ENCODE measurements around the gene GFER.

The GFER gene

DNA sequence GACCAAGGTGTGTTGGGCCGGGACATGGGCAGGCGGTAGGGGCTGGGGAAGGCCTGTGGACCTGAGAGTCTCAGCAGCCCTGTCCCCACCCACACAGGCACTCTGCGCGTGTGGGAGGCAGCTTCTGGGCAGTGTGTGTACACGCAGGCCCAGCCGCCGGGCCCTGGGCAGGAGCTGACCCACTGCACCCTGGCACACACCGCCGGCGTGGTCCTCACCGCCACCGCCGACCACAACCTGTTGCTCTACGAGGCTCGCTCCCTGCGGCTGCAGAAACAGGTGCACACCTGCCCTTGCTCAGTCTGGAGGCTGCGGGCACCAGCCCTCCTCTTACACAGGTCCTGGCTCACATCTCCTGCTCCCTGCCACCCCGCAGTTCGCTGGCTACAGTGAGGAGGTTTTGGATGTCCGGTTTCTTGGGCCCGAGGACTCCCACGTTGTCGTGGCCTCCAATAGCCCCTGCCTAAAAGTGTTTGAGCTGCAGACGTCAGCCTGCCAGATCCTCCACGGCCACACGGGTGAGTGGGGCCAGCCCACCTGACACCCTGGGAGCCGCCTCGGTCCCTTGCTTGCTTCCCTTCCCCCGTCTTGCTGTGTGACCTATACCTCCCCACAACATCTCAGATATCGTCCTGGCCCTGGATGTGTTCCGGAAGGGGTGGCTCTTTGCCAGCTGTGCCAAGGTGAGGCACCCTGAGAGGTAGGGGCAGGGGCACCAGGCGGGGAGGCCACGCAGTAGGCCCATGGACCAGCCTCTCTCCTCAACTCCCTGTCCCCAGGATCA lies 8.4 kb upstream of the GFER start:
- DNase-seq = no peak

DNA sequence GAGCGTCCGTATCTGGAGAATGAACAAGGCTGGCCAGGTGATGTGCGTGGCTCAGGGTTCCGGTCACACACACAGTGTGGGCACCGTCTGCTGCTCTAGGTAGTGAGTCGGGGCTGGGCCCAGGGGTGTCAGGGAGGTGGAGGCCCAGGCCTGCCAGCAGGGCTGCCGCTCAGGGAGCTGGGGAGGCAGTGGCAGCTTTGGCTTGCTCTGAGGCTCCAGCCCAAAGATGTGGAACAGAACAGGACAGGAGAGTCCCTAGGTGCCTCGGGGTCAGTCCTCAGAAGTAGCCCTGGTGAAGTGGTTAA lies 7.8 kb upstream of the GFER start:
- no peak for DNase-seq

DNA sequence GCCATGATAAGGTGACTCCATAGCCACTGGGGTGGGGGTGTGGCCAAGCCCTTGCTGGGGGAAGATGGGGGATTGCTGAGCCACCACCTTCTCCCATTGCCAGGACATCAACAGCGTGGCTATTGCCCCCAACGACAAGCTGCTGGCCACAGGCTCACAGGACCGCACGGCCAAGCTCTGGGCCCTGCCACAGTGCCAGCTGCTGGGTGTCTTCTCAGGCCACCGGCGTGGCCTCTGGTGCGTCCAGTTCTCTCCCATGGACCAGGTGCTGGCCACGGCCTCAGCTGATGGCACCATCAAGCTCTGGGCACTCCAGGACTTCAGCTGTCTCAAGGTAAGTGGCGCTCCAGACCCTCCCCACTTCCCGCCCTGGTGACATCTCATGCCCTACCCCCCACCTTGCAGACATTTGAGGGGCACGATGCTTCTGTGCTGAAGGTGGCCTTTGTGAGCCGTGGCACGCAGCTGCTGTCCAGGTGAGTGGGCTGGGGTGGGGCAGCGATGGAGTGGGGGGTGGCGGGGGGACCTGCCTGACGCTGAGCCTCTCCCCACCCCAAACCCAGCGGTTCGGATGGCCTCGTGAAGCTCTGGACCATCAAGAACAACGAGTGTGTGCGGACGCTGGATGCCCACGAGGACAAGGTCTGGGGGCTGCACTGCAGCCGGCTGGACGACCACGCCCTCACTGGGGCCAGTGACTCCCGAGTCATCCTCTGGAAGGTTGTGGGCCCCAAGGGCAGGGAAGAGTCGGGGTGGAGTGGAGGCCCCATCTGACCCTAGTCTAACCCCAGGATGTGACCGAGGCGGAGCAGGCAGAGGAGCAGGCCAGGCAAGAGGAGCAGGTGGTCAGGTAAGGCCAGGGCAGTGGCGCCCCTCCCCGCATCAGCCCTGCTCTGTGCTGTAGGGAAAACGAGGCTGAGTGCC lies 6.8 kb upstream of the GFER start:
- no peak for DNase-seq

DNA sequence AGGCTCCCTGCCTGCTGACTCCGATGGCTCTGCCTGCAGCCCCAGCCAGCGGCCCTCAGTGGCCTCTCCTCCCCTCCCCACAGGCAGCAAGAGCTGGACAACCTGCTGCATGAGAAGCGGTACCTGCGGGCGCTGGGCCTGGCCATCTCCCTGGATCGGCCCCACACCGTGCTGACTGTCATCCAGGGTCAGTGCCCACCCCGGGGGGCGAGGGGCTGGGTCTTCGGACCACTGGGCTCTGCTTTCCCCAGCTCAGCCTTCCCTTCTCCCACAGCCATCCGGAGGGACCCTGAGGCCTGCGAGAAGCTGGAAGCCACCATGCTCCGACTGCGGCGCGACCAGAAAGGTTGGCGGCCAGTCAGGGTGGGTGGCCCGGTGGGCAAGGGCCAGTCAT lies 6.1 kb upstream of the GFER start:
- no peak for DNase-seq

DNA sequence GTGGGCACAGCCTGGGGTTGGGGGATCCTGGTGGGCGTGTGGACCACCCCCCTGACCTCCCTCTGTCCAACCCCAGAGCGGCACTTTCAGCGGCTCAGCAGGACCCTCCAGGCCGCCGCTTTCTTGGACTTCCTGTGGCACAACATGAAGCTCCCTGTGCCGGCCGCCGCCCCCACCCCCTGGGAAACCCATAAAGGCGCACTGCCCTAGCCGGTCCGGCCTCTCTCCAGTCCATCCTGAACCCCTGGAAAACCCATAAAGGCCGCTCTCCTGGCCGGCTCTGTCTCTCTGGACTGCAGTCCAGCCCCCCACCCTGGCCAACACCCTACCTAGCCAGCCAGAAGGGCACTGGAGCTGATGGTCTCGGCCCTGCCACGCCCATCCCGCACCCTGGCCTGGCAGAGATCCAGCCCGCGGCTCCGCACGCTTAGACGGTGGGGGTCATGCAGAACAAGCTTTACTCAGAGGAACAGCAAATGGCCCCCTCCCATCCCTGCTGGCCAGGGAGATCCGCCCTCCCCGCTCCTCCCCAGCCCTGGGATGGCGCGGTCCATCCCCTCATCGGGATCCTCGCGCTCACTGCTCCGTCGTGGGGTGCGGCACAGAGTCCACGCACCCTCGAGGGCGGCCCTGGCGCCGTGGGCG lies 5.4 kb upstream of the GFER start:
- no peak for DNase-seq

DNA sequence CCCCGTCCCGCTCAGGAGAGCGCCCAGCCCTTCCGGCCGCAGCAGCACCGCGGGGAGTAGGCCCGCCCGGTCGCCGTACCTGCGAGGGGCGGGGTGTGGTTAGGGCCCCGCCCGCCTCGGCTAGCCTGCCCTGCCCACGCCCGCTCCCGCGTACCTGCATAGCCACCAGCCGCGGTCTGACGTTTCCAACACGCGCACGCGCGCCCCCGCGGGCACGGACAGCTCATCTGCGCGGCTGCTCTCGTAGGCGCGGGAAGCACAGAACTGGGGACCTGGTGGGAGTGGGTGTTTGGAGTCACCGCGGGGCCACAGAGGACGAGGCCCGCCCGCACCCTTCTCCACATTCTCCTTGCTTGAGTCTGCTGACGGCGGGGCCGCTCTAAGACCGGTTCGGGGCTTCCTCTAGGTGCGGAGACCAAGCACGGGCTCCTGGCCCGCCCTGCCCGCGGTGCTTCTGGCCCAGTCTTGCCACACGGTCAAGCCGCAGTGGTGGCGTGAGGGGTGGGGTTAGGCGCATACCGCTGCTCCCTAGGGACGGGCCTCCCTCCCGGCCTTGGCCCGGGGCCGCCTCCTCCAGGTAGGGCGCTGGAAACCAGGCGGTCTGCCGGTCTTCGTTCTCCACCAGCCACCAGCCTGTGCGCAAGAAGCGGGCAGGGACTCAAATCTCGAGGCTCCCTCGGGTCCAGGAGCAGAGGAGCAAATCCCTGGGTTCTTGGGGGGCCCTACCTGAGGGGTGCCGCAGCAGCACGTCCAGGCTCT lies 4.5 kb upstream of the GFER start:
- DNase-seq = no peak

DNA sequence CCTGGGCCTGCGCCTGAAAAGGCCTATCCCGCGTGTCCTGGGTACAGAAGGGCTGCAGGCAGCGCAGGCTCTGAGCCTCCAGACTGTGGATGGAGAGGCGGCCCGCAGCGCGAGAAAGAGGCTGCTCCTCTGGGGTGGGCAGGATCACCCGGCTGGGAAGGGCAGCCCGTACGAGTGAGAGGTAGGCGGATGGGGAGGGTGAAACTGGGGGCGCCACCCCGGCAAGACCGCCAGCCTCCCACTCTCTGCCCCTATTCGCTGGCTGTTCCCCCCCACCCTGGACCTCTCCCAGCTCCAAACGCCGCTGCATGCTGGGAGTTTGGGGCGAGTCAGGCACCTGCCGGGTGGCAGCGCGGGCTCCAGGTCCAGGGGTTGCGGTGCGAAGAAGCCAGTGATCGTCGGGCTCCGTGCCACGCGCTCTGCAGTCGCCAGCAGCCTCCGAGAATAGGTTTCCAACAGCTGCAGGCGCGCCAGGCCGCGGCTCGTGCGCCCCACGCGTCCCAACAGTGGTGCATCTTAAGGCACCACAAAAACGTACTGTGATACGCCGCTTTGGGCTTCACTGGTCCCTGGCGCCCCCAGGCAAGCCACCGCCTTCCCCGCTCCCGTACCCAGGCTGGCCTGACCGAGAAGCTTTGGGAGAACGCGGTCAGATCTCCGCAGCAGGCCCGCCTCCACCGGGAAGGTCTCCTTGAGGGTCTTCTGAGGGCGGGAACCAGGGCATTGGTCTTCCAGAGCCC lies 3.8 kb upstream of the GFER start:
- no peak for DNase-seq

DNA sequence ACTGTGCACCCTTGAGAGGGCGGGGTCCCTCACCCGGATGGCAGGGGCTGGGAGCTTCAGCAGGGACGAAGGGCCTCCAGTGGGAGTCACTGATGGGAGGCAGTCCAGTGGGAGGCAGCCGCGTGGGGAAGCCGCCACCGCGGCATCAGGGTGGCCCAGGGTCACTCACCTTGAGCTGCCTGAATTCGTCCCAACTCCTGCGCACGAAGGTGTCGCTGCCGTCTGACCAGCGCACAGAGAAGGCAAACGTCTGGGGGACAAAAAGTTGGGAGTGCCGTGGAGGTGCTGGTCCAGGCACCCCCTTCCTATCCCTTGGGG lies 3.3 kb upstream of the GFER start:
- no peak for DNase-seq

DNA sequence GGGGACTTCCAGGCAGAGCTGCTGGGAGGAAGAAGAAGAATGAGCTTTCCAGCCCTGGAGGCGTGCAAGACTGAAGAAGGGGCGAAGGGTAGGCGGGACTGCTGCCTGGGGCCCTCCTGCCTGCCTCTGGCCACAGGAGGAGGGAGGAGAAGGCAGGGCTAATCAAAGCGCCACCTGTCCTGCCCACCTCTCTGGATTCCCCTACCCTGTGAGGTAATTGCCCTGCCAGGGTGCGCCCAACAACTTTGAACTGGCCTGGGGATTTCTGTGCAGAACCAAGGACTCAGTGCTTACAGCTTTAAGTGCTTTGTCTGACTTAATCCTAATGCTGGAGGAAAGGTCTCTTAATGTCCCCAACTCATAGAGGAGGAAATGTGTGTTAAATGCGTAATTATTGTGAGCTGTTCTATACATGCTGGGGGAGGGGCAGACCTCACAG lies 2.6 kb upstream of the GFER start, which contains the start of gene NOXO1:
TSS of gene NOXO1 (minus strand) at position 72 of the 439 bp plus-strand sequence. CDS start 290 bp downstream, outside the sequence.
- no peak for DNase-seq

DNA sequence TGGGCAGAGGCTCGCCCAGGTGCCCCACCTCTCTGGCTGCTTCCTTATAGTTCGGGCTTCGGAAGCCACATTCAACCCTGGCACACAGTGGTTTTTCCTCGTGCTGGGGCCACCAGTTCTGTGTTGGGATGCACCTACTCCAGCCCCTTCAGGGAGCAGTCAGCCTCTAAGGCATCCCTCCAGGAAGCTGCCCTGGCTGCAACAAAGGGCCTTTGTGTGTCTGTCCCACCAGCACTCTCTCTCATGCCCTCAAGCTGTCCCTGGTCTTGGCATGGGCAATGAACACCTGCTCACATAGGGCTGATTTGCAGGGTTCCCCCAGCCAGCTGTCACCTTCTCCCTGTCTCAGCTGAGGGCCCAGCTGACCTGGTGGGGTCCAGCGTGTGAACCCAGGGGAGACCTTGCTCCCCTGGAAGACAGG lies 2.0 kb upstream of the GFER start:
- DNase-seq = no peak

DNA sequence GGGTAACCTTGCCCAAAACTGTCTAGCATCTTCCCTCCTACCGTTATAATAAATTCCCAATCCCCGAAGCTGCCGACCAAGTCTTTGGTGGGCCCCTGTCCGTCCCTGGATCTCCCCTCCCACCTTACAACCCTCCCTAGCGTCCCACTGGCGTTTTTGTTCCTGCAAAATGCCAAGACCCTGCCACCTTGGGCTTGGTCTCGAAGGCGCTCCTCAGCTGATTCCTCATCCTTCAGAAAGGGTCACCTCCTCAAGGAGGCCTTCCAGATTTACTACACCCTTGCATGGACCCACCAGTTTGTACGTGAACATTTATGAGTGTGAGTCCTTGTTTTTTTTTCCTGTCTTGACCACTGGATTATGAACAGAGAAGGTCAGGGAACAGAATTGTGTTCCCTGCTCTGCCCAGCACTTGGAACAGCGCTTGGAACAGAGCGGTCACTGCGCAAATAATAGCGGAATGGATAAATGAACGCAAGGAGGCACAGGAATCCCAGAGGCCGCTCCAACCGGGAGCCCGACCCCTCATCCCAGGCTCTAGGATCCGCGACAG lies 926 bp upstream of the GFER start:
- no peak for DNase-seq

DNA sequence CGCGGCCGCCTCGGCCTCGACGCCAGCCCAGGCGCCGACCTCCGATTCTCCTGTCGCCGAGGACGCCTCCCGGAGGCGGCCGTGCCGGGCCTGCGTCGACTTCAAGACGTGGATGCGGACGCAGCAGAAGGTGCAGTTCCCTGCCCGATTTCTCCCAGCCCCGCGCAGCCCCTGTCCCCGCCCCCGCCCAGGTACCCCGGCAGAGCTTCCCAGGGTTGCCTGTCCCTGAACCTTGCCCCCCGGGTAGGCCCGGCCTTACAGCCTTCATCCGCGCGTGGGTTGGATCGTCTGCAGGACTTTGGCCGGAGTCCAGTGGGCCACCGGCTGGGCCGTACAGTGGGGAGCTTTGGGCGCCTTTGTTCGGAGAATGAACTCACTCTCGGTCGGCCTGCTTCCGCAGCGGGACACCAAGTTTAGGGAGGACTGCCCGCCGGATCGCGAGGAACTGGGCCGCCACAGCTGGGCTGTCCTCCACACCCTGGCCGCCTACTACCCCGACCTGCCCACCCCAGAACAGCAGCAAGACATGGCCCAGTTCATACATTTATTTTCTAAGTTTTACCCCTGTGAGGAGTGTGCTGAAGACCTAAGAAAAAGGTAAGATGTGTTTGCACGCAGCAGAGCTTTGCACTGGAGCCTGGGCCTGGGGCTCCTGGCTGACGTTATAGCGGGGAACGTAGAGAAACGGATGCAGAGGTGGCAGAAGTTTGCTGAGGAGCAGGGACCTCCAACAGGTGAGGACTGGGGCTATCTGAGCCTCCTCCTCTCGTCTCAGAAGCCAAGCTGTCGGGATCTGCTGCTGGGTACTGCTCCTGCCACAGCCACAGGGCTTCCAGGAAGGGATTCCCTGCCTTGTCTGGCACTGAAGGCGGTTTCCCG lies 593 bp downstream of the GFER start:
- no peak for DNase-seq

DNA sequence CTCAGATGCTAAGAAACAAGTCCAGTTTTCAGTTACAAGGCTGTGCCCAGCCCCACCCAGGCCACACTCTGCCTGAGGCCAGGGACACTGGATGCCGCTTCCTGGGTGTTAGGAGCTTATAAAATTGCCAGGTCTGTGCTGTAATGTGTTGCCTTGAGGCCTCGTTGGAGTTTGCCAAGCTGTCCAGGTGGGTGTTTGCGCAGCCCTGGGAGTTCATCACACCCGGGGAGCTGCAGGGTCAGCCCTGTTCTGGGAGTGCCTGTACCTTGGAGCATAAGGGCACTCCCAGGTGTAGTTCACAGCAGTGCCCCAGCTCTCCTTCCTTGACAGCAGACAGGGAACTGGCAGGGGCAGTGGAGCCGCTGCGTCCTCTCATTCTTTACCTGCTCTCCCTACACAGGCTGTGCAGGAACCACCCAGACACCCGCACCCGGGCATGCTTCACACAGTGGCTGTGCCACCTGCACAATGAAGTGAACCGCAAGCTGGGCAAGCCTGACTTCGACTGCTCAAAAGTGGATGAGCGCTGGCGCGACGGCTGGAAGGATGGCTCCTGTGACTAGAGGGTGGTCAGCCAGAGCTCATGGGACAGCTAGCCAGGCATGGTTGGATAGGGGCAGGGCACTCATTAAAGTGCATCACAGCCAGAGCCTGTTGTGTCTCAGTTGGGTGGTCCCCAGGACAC lies 1.6 kb downstream of the GFER start:
- DNase-seq = no peak

DNA sequence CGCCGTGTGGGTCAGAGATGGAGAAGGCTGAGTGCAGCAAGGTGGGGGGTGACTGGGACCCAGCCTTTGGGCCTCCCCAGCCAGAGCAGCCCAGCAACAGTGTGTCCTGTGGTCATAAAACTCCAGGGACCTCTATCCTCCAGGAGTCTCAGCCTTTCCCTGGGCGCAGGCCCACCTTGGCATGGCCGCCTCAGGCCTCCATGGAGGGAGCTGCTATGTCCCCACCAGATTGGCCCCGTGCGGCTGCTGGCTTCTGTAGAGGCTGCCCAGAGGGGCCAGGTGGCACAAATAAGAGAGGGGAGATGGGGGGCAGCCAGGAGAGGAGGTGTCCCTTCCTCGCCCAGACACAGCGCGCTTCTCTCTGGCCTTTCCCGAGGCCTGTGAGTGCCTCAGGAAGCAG lies 3.2 kb downstream of the GFER start:
- no peak for DNase-seq

DNA sequence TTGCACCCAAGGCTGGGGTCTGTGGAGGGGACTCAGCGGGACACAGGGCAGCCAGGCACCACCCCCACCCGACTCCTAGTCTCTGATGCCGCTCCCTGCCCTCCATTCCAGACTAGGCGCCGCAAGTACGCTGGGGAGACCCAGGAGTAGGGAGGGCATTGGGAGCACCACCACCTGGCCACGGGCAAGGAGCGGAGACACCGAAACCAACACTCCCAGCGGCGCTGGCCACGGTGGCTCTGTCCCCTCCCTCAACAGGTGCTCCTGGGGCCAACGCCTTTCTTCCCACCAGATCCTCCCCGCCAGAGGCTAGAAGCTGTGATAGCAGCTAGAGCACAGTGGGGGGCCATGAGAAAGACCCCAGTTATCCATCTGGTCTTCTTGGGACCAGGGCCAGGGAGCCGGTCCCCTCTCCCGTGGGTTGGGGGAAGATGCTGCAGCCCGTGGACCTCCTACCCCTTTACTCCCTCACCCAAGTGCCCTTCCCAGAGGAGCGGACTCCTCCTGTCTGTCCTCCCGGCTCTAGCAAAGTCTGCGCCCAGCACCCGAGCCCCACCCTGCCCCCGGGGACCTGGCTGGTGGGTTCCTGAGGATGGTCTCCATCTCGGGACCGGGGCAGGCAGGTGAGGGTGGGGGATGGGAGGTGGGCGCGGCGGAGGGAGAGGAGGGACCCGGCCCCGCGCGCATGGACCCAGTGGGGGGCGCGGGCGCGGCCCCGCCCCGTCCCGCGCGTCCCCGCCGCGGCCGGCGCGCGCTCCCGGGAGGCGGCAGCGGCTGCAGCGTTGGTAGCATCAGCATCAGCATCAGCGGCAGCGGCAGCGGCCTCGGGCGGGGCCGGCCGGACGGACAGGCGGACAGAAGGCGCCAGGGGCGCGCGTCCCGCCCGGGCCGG lies 5.5 kb downstream of the GFER start, which contains the start of gene SYNGR3:
TSS of gene SYNGR3 (plus strand) at position 762 of the 892 bp plus-strand sequence. CDS start 133 bp downstream, outside the sequence.
- DNase-seq = no peak

DNA sequence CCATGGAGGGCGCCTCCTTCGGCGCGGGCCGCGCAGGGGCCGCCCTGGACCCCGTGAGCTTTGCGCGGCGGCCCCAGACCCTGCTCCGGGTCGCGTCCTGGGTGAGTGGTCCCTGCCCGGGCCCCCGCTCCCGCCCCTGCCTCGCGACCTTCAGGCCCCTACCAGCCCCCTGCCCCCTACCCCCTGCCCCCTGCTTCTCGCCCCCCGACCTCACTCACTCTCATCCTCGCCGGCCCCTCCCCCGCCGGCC lies 6.0 kb downstream of the GFER start:
- no peak for DNase-seq

DNA sequence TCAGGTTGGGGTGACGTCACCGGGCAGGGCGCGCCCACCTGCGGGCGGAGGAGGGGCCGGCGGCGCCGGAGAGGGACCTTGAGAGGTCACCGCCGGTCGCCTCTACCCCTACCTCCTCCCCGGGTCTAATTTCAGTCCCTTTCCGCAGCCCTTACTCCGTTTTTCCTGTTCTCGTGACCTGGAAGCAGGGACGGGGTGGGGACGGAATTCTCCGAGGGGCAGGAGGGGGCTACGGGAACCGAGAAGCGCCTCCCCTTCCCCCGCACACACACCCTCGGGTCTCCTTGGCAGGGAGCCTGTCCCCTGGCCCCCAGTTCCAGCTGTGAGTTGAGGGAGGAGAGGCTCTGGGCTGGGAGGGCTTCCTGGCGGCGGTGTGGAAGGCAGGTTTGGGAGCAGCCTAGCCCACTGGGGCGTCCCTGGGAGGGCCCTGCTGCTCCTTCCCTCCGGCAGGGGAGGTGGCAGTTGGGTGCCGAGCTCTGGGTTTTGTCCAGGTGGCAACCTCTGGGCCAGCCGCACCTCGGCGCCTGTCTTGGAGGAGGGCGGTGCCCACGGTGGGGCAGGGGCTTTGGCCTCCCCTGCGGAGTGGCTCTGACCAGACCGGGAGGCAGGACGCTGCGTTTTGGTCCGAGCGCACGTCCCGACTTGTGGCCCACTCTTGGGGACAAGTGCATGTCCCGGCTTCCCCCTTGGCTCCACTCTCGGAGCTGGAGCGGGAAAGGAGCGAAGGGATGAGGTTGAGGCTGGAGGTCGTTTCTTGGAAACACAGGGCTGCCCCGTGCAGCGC lies 6.5 kb downstream of the GFER start:
- DNase-seq = no peak

DNA sequence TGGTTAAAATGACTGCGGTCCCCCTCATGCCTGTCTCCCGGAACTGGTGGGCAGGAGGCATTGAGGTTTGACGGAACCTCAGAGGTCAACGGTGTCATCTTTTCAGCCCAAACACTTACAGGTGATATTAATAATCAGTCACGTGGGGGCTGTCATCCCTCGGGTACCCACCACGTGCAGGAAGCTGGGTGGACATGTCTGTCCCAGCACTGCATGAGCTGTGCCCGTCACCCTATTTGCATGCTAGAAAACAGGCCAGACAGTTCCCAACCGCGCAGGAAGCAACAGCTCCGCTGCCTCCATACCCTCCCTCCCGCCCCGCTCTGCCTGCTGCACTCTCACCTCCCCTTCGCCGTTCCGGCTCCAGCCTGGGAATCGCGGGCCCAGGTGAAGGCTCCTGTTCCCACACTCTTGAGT lies 7.2 kb downstream of the GFER start:
- DNase-seq = no peak

DNA sequence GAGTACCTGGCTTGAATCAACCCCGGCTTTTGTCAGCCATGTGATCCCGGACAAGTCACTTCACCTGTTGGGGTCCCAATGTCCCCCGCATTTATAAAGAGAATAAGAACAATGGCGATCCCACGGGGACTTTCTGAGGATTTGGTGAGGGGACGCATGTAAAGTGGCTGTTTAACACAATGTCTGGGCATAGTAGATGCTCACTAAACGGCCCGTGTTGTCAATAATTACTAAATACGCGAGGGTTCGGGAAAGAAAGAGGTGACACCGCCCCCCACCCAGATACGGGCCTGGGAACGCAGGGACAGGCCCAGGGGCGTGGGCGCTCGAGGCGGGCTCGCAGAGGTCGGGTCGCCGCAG lies 7.6 kb downstream of the GFER start:
- DNase-seq = no peak
